Measurements from ENCODE around the gene CFAP46.

The CFAP46 gene

GRCh38 chr10:132879408-132880127 is 62.8 kb downstream of the CFAP46 start:
- no peak for DNase-seq

DNA sequence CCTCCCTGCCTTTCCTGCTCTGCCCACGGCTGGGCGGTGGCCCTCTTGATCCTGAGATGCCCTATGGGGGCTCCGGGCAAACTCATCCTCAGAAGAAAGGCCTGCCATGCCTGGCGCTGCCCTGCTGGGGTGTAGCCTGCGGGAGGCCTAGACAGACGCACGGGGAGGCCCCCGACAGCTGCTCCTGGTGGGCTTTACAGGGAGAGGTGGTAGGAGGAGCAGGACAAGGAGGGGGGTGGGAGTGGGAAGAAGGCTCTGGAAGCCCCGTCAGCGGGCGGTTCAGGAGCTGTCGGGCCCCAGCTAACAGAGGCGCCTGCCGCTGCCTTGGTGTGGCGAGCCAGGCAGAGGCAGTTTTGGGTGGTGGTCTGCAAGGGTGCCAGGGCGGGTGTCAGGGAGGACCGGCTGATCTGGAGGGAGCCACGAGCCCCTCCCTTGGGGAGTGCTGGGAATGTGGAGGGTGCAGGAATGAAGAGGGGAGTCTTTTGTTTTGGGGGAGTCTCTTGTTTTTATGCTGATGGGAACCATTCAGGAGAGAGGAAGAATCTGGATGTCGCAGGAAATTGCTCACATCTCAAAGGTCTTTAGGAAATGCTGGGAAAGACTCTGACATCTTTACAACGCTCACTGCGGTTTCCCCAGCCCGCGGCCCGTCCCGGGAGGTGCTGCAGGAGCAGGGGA is 63.5 kb downstream of the CFAP46 start:
- no peak for DNase-seq

DNA sequence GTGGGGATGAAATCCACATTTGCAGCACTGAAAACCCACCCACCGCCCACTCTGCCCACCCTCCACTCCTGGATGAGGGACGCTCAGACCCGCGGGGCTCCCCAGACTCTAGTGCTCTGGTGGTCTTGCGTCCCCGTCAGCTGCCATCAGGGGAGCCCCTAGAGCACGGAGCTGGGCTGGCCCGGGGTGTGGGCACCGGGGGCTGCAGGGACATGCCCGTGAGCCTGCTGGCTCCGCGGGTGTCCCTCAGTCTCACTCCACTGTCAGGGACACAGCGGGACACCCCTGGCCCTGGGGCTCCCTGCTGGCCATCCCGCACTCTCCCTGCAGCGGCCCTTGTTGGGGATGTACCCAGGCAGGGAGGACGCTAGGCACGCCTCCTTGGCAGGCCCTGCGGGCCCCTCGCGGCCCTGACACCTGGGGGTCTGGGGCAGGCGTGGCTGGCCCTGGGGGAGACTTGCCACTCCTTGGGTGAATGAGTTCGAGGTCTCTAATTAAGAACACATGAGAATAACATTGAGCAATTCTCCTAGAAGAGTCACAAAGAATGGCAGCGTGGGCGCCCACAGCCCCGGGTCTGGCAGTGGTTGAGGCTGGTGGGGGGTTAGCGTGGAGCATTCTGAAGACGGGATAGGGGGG is 64.2 kb downstream of the CFAP46 start:
- DNase-seq = peak; percentile 24

- DNase-seq = peak; percentile 21
These were observed 64.9 kb downstream of the CFAP46 start for GRCh38 chr10:132877473-132877872.

GRCh38 chr10:132876993-132877431 is 65.4 kb downstream of the CFAP46 start:
- peak; percentile 37 for DNase-seq

- peak; percentile 41 for DNase-seq
These were observed 66.1 kb downstream of the CFAP46 start for GRCh38 chr10:132876131-132876860.

GRCh38 chr10:132875435-132875834 is 66.9 kb downstream of the CFAP46 start:
- no peak for DNase-seq

DNA sequence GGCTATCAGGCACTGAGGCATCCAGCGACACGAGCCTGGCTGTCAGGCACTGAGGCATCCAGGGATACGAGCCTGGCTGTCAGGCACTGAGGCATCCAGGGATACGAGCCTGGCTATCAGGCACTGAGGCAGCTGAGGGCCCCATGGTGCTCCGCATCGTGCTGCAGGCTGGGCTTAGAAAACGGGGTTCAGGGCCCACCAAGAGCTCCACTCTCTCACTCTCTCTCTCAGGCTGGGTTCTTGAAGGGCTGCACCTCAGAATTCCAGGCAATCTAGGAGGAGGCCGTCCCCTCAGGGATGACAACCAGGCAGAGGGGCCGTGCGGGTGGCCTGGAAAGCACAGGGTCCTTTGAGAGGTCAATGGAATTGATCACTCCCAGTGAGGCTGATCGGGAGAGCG is 69.0 kb downstream of the CFAP46 start:
- no peak for DNase-seq

DNA sequence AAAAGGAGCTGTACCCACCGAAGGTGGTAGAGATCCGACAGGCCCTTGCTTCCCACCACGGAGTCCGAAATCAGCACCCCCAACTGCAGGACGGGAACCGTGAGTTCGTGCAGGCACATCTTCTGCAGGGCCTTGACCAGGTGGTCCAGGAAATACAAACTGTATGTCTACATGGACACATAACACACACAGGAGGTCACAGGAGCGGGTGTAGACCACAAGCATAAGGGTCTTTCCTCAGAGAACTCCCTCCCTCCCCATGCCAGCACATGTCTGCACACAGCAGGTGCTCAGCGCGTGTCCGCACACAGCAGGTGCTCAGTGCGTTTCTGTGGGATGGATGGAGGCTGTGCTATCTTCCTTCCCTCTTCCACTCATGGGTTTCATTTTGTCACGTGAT is 69.7 kb downstream of the CFAP46 start:
- DNase-seq = peak; percentile 11

DNA sequence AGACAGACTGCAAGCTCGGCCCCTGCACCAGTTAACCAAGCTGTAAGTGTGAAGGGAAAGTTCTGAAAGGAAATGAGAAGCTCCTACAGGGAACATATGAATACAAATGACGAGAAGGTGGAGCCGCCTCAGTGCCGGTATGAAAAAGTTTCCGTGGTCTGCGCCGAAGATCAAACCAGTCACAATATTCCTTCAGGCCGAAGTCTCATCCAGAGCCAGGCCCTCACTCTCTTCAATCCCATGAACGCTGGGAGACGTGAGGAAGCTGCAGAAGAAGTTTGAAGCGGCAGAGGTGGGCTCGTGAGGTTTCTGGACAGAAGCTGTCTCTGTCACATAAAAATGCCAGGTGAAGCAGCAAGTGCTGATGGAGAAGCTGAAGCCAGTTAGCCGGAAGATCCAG is 71.9 kb downstream of the CFAP46 start:
- DNase-seq = no peak

GRCh38 chr10:132869621-132870020 is 72.7 kb downstream of the CFAP46 start:
- DNase-seq = peak; percentile 41

- DNase-seq = no peak
These were observed 73.4 kb downstream of the CFAP46 start for GRCh38 chr10:132868995-132869394.

- DNase-seq = no peak
These were observed 74.3 kb downstream of the CFAP46 start for GRCh38 chr10:132867801-132868644.

DNA sequence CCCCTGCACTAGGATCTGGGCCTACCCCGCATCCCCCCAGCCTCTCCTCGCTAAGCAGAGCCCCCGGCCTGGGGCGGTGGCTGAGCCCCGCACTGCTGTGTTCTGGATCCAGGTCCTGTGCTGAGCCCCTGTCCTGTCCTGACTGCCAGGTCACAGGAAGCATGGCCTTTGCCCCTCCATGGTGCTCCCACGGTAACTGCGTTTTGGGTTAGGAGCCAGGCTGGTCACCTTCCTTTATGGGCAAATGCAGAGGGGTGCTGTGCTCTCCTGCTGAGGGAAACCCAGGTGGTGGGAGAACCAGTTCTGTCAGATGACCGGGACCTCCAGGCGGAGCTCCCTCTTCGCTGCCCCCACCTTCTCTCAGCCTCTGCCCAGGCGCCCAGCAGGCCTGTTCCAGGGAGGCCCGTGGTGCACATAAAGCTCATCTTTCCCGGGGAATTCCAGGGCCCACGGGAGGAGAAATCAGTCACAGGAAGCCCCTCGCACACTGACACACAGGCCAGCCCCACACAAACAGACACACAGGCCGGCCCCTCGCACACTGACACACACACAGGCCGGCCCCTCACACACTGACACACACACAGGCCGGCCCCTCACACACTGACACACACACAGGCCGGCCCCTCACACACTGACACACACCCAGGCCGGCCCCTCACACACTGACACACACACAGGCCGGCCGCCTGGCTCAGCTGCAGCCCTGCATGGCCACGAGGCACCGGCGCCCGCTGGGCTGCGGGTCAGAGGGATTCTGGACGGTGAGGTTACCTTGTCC is 75.6 kb downstream of the CFAP46 start:
- DNase-seq = no peak

GRCh38 chr10:132865851-132866600 is 76.3 kb downstream of the CFAP46 start:
- DNase-seq = no peak

GRCh38 chr10:132865171-132865631 is 77.2 kb downstream of the CFAP46 start:
- DNase-seq = no peak

DNA sequence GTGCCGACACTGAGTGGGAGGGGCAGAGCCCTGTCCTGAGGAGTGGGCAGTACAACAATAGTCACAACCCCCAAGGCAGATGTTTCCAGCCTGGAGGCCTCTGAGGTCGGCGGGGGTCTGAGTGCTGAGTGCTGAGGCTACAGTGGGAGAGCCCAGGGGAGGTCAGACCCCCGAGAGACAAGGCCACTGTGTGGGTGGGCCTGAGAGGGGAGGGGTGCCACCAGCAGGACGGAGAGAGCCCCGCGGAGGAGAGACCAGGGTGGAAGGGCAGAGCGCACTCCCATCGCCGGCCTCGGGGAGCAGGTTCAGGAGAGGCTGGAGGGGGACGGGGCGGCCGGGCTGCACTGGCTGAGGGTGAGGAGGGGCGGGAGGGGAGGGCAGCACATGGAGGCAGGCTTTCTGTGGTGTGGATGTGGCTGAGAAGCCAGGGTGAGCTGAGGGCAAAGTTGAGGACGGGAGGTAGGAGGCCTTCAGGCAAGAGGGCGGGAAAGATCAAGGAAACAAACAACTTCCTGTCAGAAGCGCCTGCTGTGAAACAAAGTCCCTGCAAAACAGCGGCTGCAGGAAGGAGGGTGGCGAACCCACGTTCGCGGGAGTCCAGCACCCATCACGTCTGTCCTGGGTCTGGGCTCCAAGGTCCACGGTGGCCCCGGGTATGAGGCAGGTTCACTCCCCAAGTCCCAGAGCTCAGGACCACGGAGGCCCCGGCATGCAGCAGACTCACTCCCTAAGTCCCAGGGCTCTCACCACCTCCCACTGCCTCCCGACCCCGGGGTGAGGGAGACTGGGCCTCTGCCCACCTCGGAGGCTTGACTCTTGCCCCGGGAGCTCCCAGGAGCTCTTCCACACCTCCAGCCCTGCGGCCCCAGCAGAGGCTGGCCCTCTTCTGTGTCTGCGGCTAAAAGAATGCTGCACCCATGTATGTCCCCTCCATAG is 79.6 kb downstream of the CFAP46 start:
- no peak for DNase-seq

GRCh38 chr10:132861884-132862461 is 80.4 kb downstream of the CFAP46 start:
- DNase-seq = no peak

GRCh38 chr10:132861116-132861691 is 81.2 kb downstream of the CFAP46 start:
- DNase-seq = no peak
